HG02588 (cell line): Measurements from ENCODE around the gene MRPL36.
"Not testable (repeated sequence)": the region's sequence is repeated elsewhere in the genome, so short reads cannot be mapped to it uniquely, and the experiment has no call there.

Experiments
- ATAC-seq: cut with Tn5 transposase; IDR thresholded peaks from one replicate; pipeline ENCODE4 v1.9.1; 2021; ENCODE audit warnings: mild to moderate bottlenecking, moderate library complexity; ENCODE audit not compliant: unreplicated experiment

Gene MRPL36

DNA sequence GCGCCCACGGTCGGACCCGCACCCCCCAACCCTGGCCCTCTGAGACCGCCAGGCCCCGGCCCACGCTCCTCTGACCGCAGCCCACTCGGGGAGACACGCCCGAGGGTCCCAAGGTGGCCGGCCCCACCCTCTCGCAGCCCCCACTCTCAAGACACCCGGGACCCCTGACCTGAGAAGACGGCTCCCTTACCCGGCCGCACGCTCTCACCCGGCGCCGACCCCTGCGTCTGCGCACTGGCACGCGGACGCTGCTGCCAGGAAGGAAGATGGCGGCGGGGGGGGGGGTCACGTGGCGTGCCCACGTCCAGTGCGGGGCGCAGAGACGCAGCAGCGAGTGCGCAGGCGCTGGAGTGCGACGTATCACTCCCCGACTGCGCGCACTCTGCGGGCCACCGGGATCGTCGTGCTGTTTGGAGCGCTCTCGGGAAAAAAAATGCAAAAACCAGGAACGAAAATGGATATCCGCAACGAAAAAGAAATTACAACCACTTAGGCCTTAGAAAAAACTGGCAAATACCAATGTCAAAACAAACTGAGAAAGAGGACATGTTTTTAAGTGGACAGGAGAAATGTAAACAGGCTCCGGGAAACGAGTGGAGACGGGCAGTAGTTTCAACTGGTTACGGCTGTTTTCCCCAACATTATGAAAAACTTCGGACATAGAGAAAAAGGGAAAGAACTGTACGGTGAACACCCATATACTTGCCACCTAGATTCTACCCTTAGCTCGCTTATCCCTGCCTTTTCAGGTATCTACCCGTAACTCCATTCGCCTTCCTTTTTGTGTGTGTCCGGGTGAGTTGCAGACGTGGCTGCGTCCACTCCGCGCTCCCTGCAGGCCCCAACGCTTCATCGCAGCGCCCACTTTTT lies at the start of gene MRPL36:
Gene MRPL36, minus strand, starts transcription at position 236 of the 870 bp plus-strand sequence. CDS start 902 bp downstream, outside the sequence.
- peak; percentile 56 for ATAC-seq

DNA sequence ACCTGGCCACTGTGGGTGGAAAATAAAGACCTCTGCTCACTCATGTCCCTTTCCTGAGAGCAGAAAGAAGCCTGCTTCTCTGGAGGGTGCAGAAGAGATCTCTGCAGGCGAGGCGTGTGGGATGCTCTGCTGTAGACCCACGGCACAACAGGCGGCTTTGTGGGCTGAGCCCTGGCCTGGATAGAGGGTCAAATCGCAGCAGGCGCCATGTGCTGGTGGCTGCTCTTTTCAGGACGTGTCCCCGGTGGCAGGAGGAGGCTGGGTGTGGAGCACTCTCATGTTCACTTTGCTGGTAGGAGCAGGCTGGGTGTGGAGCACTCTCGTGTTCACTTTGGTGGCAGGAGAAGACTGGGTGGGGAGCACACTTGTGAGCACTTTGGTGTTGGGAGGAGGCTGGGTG lies 48.0 kb upstream of the MRPL36 start:
- no peak for ATAC-seq

DNA sequence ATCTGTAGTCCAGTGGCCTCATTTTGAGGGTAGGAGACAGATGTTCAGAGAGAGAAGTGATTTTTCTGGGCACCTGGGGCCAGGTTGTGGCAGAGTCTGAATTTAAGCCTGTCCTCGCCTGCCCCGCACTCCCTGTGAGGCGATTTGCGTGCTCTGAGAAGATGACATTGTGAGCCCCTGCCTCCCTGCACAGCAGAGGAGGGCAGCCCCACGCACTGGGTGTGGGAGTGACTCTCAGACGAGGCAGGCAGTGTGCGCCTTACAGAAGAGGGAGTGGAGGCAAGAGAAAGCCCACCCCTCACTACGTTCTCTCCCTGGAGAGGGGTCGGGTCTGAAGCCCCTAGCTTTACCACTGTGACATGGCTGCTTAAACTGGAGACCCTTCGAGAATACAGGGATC lies 47.4 kb upstream of the MRPL36 start:
- no peak for ATAC-seq

DNA sequence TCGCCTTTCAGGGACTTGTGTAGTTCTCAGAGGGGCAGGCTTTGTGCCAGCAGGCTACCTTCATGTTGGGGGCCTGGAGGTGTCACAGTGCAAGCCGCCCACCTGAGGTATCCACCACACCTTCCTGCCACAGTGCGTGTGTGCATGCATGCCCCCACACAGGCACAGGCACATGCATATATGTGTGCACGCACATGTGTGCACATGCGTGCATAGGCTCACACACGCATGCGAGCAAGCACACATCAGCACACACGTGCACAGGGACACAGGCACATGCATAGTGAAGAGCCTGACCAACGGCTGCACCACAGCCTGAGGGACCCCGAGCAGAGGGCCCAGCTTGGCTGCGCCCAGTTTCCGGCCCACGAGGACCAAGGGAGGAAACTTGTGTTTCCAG lies 46.9 kb upstream of the MRPL36 start:
- no peak for ATAC-seq

DNA sequence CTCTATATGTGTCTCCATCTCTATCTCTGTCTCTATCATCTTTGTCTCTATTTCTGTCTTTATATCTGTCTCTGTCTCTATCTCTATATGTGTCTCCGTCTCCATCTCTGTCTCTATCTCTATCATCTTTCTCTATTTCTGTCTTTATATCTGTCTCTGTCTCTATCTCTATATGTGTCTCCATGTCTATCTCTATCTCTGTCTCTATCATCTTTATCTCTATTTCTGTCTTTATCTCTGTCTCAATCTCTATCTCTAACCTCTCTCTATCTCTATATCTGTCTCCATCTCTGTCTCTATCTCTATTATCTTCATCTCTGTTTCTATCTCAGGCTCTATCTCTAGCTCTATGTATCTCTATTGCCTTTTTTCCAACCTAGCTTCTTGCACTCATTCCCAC lies 46.1 kb upstream of the MRPL36 start:
- no peak for ATAC-seq

DNA sequence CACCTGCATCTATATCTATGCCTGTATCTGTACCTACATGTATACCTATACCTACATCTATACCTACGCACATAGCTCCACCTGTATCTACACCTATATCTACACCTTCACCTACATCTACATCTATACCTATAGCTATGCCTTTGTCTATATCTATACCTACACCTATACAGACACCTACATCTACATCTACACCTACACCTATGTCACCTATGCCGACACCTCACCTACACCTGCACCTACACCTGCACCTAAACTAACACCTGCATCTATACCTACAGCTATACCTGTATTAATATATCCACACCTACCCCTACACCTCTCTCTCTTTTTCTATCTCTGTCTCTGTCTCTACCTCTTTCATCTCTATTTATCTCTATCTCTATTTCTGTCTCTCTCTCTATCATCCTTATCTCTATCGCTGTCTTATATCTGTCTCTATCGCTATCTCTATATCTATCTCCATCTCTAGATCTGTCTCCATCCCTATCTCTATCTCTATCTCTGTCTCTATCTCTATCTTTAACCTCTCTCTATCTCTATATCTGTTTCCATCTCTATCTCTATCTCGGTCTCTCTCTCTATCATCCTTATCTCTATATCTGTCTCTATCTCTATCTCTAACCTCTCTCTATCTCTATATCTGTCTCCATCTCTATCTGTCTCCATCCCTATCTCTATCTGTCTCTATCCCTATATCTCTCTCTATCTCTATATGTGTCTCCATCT lies 45.2 kb upstream of the MRPL36 start:
- no peak for ATAC-seq

DNA sequence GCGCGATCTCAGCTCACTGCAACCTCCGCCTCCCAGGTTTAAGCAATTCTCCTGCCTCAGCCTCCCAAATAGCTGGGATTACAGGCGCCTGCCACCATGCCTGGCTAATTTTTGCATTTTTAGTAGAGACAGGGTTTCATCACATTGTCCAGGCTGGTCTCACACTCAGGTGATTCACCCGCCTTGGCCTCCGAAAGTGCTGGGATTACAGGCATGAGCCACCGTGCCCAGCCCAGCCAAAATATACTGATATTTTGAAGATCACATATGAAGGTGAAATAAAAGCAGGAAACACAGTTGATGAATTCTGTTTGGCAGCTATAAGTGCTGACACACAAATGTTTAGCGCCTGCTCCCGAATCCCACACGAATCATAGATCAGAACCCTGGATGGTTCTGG lies 44.1 kb upstream of the MRPL36 start:
- ATAC-seq = not testable (repeated sequence)

DNA sequence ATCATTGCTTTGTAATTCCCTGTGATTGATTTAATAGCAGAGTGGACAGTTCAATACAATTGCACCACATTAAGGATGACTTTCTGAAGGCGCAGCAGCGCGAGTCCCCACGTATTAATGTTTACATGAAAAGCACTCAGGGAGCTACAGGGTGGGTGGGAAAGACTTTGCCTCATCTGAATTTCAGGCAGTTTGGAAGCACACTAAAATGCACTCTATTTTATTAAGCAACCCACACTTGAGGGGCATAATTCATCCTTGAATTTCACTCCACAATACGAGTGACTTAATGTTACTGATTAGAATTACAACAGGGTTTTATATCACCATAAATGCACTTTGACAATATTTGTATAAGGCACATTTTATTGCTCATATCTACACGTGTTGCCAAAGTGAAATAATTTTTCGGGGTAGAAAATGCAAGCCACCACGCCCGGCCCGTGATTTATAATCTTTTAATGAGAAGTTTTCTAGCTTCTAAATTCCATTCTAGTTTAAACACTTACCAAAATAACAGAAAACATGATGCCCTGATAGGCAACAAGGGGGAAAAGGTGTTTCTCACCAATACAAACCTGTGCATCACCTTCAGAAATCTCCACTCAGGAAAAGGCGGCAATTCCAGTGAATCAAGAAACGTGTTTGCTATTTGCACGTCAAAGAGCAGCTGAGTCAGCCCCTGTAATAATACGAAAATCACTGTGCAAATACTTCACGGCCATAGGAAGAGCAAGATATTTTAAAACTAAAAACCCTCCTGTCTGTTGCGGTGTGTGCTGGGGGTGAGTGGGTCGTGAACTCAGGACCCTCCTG lies 42.6 kb upstream of the MRPL36 start:
- ATAC-seq = no peak

DNA sequence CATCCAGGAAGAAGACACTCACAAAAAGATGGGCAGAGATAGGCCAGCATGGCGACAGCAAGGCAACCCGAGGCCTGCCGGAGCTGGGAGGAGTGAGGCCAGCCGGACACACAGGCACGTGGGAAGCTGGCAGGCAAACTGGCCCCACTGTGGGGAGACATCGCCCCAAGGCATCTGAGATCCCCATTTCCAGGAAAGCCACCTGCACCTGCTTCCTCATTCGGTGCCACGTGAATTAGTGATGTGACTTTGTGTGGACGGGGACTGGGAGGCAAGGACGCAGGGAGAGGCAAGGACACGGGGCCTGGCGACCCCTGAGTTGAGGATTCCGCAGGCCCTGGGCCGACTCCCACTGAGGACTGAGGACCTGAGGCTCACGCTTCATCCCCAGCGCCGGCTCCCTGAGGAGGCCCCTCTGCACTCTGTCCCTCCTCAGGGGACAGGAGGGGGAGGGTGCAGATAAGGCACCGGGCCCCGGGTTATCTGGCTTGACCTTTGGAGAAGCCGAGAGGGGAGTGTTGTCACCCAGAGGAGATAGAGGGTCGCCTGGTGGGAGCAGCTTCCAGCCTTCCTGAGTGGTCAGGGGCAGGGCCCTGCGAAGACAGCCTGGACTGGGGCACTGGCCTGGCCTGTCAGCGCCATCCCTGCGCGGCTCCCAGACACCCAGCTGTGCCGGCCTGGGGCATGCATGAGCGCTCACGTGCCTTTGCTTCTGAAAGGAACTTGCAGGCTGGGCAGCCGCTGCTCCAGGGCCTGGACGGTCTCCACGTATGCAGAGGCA lies 41.3 kb upstream of the MRPL36 start:
- no peak for ATAC-seq

DNA sequence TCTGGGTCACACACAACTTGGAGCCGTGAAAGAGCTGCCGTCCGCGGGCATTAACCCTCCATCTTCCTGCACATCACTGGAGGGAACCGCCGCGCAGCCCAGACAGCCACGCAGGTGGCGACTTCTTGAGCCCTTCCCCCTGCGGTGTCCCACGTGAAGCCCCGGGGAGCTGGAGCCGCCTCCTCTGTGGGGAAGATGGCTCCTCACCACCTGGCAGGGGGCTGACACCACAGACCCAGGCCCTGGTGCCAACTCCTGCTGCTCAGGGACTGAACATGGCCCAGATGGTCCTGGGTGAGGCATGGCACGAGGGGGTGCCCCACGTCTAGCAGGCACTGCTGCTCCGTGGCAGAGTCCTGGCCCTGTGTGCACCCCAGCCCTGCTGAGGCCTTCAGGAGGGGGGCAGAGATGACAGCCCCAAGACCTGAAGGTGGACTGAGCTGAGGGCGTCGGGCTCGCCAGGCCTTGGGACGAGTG lies 40.5 kb upstream of the MRPL36 start:
- ATAC-seq = no peak

DNA sequence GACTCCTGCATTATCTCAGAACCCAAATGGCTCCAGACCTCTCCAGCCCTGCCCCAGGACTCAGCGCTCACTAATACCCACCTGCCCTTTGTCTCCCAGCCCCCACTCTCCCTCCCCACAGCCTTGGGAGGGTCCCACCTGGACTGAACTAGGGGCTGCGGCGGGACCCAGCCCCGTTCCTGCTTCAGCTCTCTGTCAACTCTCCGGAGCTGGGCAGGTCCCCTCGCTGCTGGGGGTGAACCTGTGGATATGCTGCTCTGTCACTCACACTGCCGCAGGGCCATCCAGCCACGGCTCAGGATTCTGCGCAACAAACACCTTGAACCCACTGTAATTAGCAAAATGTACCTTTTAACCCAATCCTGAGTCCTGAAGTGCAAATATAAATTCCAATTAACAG lies 38.4 kb upstream of the MRPL36 start:
- ATAC-seq = no peak

DNA sequence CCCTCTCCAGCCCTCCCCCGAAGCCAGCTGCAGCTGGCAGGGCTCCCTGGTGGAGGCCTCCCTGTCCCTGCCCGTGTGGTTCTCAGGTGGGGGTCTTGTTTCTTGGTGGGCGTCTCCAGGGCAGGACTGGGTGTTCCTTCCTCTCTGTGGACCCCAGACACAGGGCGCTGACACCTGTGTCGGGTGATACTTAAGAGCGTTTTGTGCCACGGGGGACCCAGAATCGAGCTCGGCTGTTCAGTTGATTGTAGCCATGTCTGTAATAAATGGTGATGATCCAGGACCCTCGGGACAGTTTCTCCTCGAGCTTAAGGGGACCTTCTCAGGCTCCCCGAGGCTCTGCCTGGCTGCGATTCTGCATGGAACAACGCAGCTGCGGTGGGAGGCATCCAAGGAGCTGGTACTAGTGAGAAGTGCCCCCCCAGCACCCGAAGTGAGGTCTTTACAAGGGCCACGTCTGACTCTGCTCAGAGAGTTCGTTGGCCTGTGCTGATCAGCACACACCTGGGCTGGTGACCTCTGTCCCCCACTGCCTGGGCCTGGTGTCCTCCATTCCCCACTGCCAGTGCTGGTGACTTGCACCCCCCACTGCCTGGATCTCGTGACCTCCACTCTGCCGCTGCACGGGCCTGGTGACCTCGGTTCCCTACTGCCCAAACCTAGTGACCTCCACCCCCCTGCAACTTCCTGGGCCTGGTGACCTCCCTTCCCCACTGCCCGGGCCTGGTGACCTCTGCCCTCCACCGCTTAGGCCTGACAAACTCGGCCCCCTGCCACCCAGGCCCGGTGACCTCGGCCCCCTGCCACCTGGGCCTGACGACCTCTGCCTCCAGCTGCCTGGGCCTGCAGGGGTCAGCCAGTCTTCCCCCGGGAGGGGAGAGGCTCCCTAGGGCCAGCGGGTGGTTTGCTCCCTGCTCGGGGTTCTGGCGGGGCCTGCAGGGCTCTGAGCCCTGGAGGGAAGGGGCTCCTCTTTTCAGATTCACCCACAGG lies 37.5 kb upstream of the MRPL36 start:
- no peak for ATAC-seq

DNA sequence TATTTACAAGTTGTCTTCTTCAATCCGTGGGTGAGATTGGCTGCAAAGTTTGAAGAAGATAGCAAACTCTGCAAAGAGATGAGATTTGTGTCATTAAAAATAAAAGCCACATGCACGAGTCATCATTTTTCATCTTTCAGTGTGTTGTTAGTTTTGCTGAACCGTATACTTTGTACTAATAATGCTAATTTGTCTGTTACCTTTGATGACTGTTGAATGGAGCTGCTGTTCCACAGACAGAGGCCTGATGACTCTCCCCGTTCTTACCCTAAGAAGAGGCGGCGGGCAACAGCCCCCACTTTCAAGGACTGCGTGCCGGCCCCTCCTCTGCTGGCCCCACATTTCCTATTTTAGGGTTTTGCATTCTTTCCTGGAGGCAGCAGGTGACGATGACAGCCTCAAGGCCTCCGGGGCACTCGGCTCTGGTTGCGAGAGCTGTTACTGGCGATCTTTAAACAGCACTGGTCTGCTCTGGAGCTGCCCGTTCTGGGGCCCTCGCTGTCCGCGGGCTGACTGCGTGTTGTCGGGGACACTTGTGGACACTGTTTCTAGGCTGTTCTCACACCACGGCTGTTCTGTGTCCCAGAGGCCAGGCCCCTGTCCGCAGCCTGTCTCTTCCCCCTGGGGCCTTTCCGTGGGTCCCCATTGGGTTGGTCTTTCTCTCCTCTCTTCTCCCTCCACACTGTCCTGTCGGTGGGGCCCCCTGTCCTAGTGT lies 36.7 kb upstream of the MRPL36 start:
- ATAC-seq = no peak

DNA sequence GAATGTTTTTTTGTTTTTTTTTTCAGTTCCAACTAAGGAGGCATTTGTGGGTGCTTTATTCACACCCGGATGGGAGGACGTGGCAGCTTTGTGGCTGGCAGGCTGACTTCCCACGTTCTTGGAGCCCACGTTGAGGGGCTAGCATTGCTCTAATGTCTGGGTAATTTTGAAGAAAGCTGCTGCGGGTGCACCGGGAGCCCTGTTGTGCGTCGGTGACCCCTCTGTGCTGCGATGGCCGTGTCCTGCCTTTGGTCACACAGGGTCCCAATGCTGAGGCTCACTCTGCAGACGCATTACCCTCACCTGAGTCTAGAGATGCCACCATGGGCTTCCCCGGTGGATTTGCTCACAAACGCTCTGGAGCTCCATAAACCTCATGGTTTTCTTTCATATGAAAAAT lies 35.8 kb upstream of the MRPL36 start:
- ATAC-seq = no peak

DNA sequence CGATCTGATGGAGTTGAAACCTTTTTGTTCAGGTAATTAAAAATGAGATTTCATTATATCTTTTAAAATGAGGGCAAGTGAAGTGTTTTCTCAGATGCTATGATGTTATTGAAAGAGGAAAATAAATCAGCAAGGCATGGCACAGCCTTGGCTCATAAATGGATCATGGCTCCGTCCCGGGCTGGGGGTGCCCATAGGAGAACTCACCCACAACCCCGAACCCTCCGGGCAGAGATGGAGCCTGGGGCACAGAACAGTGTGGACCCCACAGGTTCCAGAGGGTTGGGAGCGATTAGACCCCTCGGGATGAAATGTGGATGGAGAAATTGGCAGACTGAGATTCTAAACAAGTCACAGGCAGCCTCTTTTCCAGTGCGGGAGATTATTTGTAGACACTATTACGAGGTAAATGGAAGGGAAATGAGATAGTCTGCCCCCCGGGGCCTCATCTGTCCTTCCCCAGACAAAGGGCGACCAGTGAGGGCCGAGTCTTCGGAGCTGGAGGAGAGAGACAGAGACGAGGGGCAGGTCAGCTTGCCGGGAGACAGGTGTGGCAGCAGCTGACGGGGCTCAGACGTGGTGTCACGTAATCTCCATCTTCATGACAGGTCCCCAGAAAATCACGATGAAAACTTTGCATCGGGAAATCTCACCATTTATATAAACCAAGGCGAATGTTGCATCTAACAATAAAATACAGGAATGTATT lies 35.2 kb upstream of the MRPL36 start:
- no peak for ATAC-seq

DNA sequence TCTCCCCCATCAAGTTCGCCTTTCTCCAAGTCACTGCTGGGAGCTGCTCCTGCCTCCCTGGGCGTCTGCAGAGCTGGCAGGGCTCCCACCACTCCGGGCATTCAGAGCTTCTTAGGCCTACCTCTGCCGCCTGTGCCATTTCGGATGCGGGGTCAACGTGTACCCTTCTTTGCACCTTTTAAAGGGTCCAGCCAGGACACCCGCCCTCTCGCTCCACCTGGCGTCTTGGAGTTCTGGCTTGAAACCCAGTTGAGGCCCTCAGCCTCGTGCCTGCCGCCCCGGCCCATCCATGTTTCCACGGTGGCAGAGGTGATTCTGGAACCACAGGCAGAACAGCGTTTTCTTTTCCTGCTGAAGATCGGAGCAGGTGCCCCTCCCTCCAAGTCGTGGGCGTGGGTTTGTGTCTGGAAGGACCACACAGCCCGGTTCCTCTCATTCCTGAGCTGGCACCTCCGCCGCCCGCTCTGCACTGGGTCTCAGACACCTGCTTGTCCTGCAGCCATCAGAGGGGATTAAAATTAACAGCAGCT lies 34.5 kb upstream of the MRPL36 start:
- no peak for ATAC-seq

DNA sequence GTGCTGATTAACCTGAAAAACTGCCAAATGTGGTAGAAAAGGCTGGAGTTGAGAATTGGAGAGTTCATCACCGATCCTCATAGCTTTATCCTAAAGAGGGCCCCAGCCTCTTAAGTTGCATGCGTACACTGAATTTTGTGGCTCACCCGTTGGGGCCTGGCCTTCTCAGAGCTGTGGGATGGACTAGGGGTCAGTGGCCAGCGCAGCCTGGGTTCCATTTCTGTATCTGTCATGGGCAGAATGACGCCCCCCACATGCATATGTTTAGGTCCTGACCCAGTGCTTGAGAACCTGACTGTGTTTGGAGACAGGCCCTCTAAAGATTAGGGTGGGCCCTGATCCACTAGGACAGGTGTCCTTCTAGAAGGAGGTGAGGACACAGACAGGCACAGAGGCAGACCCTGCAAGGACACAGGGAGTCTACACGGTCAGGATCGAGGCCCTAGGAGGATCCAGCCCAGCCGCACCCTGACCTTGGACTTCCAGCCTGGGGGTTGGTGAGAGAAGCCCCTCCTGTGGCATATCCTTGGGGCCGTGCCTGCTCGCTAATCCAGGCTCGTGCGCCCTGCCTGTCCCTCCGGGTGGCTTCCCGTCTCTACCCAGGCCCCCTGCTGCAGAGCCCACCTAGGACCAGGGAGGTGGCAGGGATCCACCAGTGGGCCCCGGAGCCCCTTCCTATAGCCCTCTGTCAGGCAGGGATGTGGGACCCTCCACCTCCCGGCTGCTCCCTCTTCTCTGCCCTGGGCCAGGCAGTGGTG lies 33.8 kb upstream of the MRPL36 start:
- ATAC-seq = no peak
